ENCODE measurements around the gene RNF5. TPM values are rescaled to one million over a fixed set of nuclear protein-coding genes. Genes with fewer than 3 reads are reported as not detected.

Gene RNF5
- total and polyA plus RNA-seq, 9 of the 15 experiments (the other 6 are each of a cell fraction or from before 2014, with no cell fraction given) = 62.2 to 245 (median 129) TPM

DNA sequence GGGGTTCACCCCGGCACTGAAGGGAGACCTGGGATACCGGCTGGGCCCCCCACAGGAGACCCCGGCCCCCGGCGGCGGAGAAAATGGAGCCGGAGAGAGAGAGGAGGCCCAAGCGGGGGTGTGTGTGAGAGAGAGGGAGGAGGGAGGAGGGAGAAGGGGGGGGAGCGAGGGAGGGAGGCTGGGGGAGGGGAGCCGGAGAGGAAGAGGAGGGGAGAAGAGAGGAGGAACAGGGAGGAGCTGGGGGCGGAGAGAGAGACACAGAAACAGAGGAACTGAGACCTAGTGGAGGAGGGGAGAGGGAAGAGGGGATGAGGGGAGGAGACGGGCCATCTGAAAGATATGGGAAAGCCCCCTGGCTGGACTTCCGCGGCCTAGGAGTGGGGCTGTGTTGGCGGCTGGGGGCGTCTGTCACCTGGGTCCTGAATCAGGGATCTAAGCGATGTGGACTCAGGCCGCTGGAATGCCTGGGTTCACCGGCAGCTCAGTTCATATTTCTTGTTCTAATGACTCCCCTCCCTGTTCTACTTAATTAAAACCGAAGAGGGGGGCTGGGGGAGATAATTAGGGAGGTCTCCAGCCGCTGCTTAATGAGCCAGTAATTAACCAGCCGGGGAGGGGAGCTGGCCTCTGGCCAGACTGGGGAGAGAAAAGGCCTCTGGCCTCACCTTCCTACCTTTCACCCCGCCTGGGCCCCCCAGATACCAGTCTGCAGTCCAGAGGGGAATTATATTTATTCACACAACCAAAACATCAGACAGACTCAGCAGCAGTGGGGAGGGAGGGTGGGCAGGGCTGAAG is 12.0 kb downstream of the RNF5 start, which contains the start of gene PBX2 (continued):
- TF ChIP-seq, protein P1, sequence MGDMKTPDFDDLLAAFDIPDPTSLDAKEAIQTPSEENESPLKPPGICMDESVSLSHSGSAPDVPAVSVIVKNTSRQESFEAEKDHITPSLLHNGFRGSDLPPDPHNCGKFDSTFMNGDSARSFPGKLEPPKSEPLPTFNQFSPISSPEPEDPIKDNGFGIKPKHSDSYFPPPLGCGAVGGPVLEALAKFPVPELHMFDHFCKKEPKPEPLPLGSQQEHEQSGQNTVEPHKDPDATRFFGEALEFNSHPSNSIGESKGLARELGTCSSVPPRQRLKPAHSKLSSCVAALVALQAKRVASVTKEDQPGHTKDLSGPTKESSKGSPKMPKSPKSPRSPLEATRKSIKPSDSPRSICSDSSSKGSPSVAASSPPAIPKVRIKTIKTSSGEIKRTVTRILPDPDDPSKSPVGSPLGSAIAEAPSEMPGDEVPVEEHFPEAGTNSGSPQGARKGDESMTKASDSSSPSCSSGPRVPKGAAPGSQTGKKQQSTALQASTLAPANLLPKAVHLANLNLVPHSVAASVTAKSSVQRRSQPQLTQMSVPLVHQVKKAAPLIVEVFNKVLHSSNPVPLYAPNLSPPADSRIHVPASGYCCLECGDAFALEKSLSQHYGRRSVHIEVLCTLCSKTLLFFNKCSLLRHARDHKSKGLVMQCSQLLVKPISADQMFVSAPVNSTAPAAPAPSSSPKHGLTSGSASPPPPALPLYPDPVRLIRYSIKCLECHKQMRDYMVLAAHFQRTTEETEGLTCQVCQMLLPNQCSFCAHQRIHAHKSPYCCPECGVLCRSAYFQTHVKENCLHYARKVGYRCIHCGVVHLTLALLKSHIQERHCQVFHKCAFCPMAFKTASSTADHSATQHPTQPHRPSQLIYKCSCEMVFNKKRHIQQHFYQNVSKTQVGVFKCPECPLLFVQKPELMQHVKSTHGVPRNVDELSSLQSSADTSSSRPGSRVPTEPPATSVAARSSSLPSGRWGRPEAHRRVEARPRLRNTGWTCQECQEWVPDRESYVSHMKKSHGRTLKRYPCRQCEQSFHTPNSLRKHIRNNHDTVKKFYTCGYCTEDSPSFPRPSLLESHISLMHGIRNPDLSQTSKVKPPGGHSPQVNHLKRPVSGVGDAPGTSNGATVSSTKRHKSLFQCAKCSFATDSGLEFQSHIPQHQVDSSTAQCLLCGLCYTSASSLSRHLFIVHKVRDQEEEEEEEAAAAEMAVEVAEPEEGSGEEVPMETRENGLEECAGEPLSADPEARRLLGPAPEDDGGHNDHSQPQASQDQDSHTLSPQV (IDR thresholded peaks at IDR 0.05) = peak; percentile 35; the same call in 1 of the 2 replicates
- TF ChIP-seq BMI1 (IDR thresholded peaks at IDR 0.05; ENCODE audit: low read length) = no peak
- TF ChIP-seq WHSC1 (IDR thresholded peaks at IDR 0.05; ENCODE audit: low read length) = no peak
- peak; percentile 44 for TF ChIP-seq TAF9B (IDR thresholded peaks at IDR 0.05; ENCODE audit: partially characterized antibody)
- TF ChIP-seq, protein P2, sequence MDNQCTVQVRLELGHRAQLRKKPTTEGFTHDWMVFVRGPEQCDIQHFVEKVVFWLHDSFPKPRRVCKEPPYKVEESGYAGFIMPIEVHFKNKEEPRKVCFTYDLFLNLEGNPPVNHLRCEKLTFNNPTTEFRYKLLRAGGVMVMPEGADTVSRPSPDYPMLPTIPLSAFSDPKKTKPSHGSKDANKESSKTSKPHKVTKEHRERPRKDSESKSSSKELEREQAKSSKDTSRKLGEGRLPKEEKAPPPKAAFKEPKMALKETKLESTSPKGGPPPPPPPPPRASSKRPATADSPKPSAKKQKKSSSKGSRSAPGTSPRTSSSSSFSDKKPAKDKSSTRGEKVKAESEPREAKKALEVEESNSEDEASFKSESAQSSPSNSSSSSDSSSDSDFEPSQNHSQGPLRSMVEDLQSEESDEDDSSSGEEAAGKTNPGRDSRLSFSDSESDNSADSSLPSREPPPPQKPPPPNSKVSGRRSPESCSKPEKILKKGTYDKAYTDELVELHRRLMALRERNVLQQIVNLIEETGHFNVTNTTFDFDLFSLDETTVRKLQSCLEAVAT (IDR thresholded peaks at IDR 0.05) = peak; percentile 70 to 87
- no peak for TF ChIP-seq MXD1 (CRISPR knock-in tag; IDR thresholded peaks at IDR 0.05; ENCODE audit: borderline replicate concordance, poor library complexity, severe bottlenecking)
- peak; percentile 18 for TF ChIP-seq HDAC3 (IDR thresholded peaks at IDR 0.05; ENCODE audit: borderline replicate concordance, partially characterized antibody)
- no peak for TF ChIP-seq CBX1 (IDR thresholded peaks at IDR 0.05; ENCODE audit: low read depth)
- TF ChIP-seq RFX7 (CRISPR knock-in tag; IDR thresholded peaks at IDR 0.05) = no peak
- no peak for TF ChIP-seq ILK (tag; IDR thresholded peaks at IDR 0.05; ENCODE audit: borderline replicate concordance, low read depth)
- no peak for TF ChIP-seq SMARCA5 (IDR thresholded peaks at IDR 0.05)
- TF ChIP-seq NFIC (IDR thresholded peaks at IDR 0.05) = peak; percentile 80
- TF ChIP-seq, protein P3, sequence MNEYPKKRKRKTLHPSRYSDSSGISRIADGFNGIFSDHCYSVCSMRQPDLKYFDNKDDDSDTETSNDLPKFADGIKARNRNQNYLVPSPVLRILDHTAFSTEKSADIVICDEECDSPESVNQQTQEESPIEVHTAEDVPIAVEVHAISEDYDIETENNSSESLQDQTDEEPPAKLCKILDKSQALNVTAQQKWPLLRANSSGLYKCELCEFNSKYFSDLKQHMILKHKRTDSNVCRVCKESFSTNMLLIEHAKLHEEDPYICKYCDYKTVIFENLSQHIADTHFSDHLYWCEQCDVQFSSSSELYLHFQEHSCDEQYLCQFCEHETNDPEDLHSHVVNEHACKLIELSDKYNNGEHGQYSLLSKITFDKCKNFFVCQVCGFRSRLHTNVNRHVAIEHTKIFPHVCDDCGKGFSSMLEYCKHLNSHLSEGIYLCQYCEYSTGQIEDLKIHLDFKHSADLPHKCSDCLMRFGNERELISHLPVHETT (CRISPR knock-in tag; conservative IDR thresholded peaks at IDR 0.05 in 1 of 2, IDR thresholded peaks at IDR 0.05 in 1 of 2) = peak in 1 of 2 experiments; percentile 45; a peak in 1 of 4 replicates
- TF ChIP-seq MTF1 (CRISPR knock-in tag; IDR thresholded peaks at IDR 0.05; ENCODE audit: borderline replicate concordance) = no peak
- TF ChIP-seq JUNB (CRISPR knock-in tag; conservative IDR thresholded peaks at IDR 0.05) = no peak
- TF ChIP-seq ETV1 (tag; conservative IDR thresholded peaks at IDR 0.05; ENCODE audit: low read depth) = peak; percentile 64
- peak in 1 of 2 experiments; percentile 60; a peak in 1 of 4 replicates for TF ChIP-seq RCOR1 (IDR thresholded peaks at IDR 0.05; ENCODE audit: borderline replicate concordance in 1 of 2, low read depth in 2 of 2, low read length in 2 of 2)
- no peak for TF ChIP-seq GTF2B (IDR thresholded peaks at IDR 0.05; ENCODE audit: extremely low read depth, insufficient read length)
- TF ChIP-seq ZNF668 (CRISPR knock-in tag; IDR thresholded peaks at IDR 0.05) = no peak

Measured in K562 (cell line).